WERI-Rb-1 (cell line): Measurements from ENCODE around the gene CXCL5.

Experiments
- DNase-seq: peaks from one replicate; pipeline ENCODE4 v3.0.0-alpha.2; 2020
- H3K27ac ChIP-seq: fragments of 250-450 bp; sonication (Bioruptor Pico); 2 replicates; pipeline ENCODE4 v1.5.1; 2020; ENCODE audit warnings: mild to moderate bottlenecking, moderate library complexity
- H3K27me3 ChIP-seq: fragments of 250-450 bp; sonication (Bioruptor Pico); 2 replicates; pipeline ENCODE4 v1.5.1; 2021; ENCODE audit warnings: mild to moderate bottlenecking, low read depth, moderate library complexity; ENCODE audit not compliant: insufficient read depth, severe bottlenecking
- H3K36me3 ChIP-seq: fragments of 250-450 bp; sonication (Bioruptor Pico); 2 replicates; pipeline ENCODE4 v1.5.1; 2020; ENCODE audit warnings: mild to moderate bottlenecking, moderate library complexity
- H3K4me3 ChIP-seq: 2 replicates; pipeline ENCODE4 v1.5.1; 2011; ENCODE audit warnings: low read depth, mild to moderate bottlenecking, control low read depth, low read length
- H3K9me3 ChIP-seq: fragments of 250-450 bp; sonication (Bioruptor Pico); 2 replicates; pipeline ENCODE4 v1.5.1; 2021; ENCODE audit warnings: mild to moderate bottlenecking, moderate library complexity; ENCODE audit not compliant: severe bottlenecking
- CTCF ChIP-seq: IDR thresholded peaks from 2 replicates; pipeline ENCODE4 v1.5.1; 2011; ENCODE audit warnings: low read depth, mild to moderate bottlenecking, control low read depth, inconsistent platforms, low read length

The CXCL5 gene

DNA sequence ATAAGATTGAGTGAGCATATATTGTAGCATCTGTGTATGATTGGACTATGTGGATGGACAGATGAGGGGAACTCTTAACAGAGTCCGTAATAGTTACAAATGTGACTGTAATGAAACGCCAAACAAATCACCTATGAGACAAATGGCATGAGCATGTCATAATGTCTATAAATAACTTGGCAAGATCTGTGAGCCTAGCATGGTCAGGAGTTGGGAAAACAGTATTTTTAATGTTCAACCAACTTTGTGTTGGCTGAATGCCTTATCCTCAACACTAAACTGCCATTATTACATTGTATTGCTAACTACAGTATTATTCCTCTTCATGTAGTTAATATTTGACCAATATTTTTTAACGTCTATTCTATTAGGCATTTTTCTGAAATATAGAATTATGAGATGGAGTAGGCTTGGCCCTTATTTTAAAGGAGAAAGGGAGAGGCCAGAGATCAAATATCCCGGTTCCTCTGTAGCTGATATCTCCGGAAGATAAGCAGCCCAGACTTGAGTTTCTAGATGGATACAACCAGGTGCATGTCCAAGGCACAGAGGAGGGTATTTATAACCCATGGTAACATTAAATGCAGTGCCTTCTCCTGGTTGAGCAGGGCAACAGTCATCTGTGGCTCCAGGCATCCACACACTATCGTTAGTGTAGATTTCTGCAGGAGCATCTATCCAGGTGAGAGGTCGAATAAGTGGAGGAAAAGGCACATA is 49.3 kb downstream of the CXCL5 start:
- Histone ChIP-seq H3K4me3 (no peak overlapping the region), H3K27ac (no peak overlapping the region), H3K27me3 (no peaks in the 10 kb centered on the region), H3K36me3 (no peaks in the 10 kb centered on the region), H3K9me3 (no peaks in the 10 kb centered on the region)
- DNase-seq, result no peak
- no peak for TF ChIP-seq CTCF

DNA sequence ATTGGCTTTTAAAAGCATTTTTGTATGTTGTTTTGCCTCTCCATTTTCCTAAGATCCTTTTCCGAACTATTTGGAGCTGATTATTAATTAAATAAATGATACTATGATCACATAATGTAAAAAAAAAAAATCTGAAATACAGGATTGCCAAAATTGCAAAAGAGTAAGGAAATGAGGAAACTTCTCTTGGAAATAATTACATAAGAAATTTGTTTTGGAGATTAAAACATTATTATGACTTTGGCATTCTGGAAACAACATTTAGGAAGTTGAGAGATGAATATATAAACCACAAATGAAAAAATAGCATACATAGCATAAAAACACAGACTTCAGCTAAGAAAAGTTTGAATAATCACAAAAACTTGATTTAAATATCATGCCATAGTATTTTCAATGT is 50.2 kb downstream of the CXCL5 start:
- Histone ChIP-seq H3K27me3 (no peaks in the 10 kb centered on the region), H3K27ac (no peak overlapping the region), H3K36me3 (no peaks in the 10 kb centered on the region), H3K4me3 (no peak overlapping the region), H3K9me3 (no peaks in the 10 kb centered on the region)
- DNase-seq, result no peak
- no peak for TF ChIP-seq CTCF

DNA sequence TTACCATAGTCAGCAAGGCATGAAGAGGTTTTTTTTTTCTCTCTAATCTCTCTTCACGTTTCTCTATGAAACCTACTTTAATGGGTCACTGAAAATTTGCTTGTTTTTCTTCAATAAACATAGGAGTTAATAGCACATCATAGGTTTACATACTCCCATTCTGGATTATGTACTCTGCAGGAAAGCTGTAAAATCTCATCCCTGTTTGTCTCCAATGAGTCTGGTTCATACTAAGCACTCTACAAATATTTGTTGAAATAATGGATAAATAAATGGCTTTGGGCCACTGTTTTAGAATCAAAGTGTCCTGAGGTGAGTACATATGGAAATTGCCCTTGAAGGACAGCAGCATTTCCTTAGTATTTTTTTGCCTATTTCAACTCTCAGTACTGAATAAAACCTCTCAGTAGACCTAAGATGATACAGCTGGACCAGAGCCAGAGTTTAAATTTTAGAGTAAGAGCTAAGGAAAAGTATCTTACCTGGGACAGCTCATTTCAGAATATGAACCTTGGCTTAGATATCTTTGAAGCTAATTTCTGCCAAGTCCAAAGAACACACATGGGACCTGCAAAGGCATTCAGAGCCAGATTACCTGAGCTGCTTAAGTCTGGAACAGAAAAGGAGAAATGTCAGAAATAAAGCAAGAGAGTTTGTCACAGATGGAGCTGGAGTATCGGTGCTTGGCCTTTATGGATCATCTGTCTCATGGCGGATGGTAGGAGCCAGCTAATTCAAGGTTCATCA is 51.1 kb downstream of the CXCL5 start:
- Histone ChIP-seq H3K27ac (no peak overlapping the region), H3K27me3 (no peaks in the 10 kb centered on the region), H3K9me3 (no peaks in the 10 kb centered on the region), H3K4me3 (no peak overlapping the region), H3K36me3 (no peaks in the 10 kb centered on the region)
- no peak for DNase-seq
- TF ChIP-seq CTCF, result no peak

DNA sequence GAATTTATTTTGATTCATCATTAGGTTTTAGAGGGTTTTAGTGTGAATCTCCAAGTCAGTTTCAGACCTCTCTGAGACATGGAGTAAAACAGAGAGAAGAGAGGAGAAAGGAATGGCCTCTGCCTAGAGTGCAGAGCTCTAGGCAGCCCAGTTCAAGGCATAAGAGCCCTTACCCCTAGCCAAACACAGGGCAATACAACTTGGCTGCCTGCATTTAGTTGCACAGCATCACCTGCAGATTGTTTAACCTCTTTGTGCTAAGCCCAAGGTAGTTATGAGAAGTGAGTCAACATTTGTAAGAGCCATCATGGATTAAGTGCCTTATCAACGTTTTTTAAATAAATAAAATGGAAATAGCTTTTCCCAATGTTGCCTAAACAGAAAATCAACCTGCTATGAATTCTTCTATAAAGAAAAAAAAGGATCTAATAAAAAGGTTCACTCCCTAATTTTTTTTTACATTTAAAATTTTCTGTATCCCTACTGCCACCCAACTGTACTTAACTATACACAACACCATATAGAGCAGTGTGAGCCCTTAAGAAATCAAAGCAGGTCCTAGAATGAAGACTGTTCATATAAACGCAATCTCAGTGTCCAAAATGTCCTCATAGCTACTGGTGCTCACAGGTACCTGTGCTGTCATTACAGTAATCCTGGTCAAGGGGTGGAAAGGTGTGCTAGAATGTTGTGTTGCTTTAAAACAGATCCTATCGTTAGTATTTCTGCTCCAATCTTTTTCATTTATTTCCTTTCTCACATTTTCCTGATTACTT is 52.6 kb downstream of the CXCL5 start:
- TF ChIP-seq CTCF, result no peak
- Histone ChIP-seq H3K36me3 (no peaks in the 10 kb centered on the region), H3K27ac (peak overlapping the region; percentile 48), H3K4me3 (no peak overlapping the region), H3K27me3 (no peaks in the 10 kb centered on the region), H3K9me3 (no peaks in the 10 kb centered on the region)
- no peak for DNase-seq
